Panc1 (cell line): ENCODE measurements around the gene ATE1.

ENCODE experiments used
- CTCF ChIP-seq: fragments of 450-650 bp; IDR thresholded peaks from 2 replicates; pipeline ENCODE4 v1.5.1; 2017; ENCODE audit warnings: mild to moderate bottlenecking
- POLR2AphosphoS5 ChIP-seq: IDR thresholded peaks from 2 replicates; pipeline ENCODE4 v1.6.1; 2012; ENCODE audit warnings: mild to moderate bottlenecking, low read depth, low read length, moderate library complexity
- REST ChIP-seq, 2 experiments: IDR thresholded peaks; 2 replicates each; pipeline ENCODE4 v1.6.1; 2011 to 2012; ENCODE audit warnings: low read depth in 2 of 2, control low read depth in 1 of 2, low read length in 1 of 2, mild to moderate bottlenecking in 1 of 2, moderate library complexity in 1 of 2; ENCODE audit not compliant: insufficient read depth in 1 of 2
- SIN3A ChIP-seq: IDR thresholded peaks from 2 replicates; pipeline ENCODE4 v1.6.1; 2012; ENCODE audit warnings: low read depth, mild to moderate bottlenecking, low read length, moderate library complexity, borderline replicate concordance; ENCODE audit not compliant: insufficient read depth
- TCF7L2 ChIP-seq: IDR thresholded peaks from 2 replicates; pipeline ENCODE4 v1.6.1; 2011; ENCODE audit warnings: mild to moderate bottlenecking, low read depth, low read length, inconsistent platforms

GRCh38 chr10:121797490-121797889 lies 130.3 kb downstream of the ATE1 start:
- TF ChIP-seq CTCF (no peak), POLR2AphosphoS5 (no peak), SIN3A (no peak), REST (IDR thresholded peaks at IDR 0.05; ENCODE audit: insufficient read depth in 1 of 2, low read depth in 2 of 2, low read length in 1 of 2) (no peak), TCF7L2 (no peak)
